Tibial nerve (tissue), 4 donors: Measurements from ENCODE around the gene F2RL1. TPM values are rescaled to one million over a fixed set of nuclear protein-coding genes. Genes with fewer than 3 reads are reported as not detected.
"Not testable (repeated sequence)": the region's sequence is repeated elsewhere in the genome, so short reads cannot be mapped to it uniquely, and the experiment has no call there.

Source experiments
- DNase-seq, 2 donors: peaks; one replicate each; pipeline ENCODE4 v3.0.0-alpha.2; 2019; ENCODE audit warnings: low spot score in 2 of 2
- H3K27ac ChIP-seq, 4 donors: fragments of 200-600 bp; sonication (generic) in 3 of 4; one replicate each; pipeline ENCODE4 v1.5.1; 2017 to 2019; ENCODE audit warnings: mild to moderate bottlenecking in 1 of 4
- H3K27me3 ChIP-seq, 2 donors: fragments of 200-600 bp; sonication (generic) in 1 of 2; one replicate each; pipeline versions ENCODE4 v1.5.1 to v1.6.0; 2017 to 2019
- H3K36me3 ChIP-seq, 3 donors: fragments of 200-600 bp; sonication (generic); one replicate each; pipeline ENCODE4 v1.5.1; 2018 to 2019
- H3K4me1 ChIP-seq, 4 donors: fragments of 200-600 bp; sonication (generic) in 3 of 4; one replicate each; pipeline ENCODE4 v1.5.1; 2017 to 2019
- H3K4me3 ChIP-seq, 4 donors: fragments of 200-600 bp; sonication (generic) in 3 of 4; one replicate each; pipeline ENCODE4 v1.5.1; 2017 to 2019; ENCODE audit warnings: mild to moderate bottlenecking in 1 of 4, moderate library complexity in 1 of 4
- H3K9me3 ChIP-seq, 4 donors: fragments of 200-600 bp; sonication (generic) in 3 of 4; one replicate each; pipeline ENCODE4 v1.5.1; 2017 to 2019
- EP300 ChIP-seq, 2 donors: sonication (generic); formaldehyde crosslinking; IDR thresholded peaks; one replicate each; pipeline ENCODE4 v1.6.1; 2017; ENCODE audit warnings: antibody characterized with exemption in 2 of 2, mild to moderate bottlenecking in 1 of 2
- POLR2A ChIP-seq, 2 donors: fragments of 450-650 bp; IDR thresholded peaks; one replicate each; pipeline ENCODE4 v1.6.1; 2017; ENCODE audit warnings: antibody characterized with exemption in 2 of 2, mild to moderate bottlenecking in 2 of 2, moderate library complexity in 2 of 2
- WGBS, 2 donors: methylation state at CpG; one replicate each; pipeline ENCODE4 v1.1.5; 2018; 5-methylcytosine and 5-hydroxymethylcytosine counted together
- total RNA-seq, 4 donors: library from RNA; depleted of rRNA; stranded (reverse); fragments of >200 nt; gene quantifications; one replicate each; pipeline ENCODE4 v1.1.0, GENCODE V29; 2016
- TF ChIP-seq, protein P1 (sequence below), 5 experiments: fragments of 200-600 bp in 3 of 5; fragments of 450-650 bp in 2 of 5; sonication (generic) in 3 of 5; IDR thresholded peaks; one replicate each; pipeline ENCODE4 v1.5.1; 2016 to 2019; ENCODE audit warnings: antibody characterized with exemption in 5 of 5, mild to moderate bottlenecking in 3 of 5, moderate library complexity in 2 of 5

F2RL1 gene
- total RNA-seq, 4 donors from 2014 or later = 0.20 to 1.1 (median 0.30) TPM; not detected in 1

DNA sequence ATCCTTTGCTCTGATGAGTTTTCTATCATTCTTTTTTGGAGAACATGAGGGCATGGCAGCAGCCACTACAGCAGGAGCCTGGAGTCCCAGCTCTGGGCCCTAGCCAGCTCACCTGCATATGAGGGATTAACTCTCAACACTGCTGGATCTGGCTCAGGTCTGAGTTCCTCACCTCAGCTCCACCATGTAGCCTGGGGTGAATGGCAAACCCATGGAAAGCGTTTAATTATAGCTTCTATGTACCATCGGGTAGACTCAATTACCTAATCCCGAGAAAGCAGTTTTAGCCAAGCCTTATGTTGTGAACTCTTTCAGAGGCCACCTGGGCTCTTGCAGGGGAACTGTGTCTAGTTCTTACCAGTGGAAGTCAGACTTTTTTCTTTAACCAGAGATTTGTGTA, 27.1 kb downstream of the F2RL1 start:
- H3K9me3 ChIP-seq = no peaks in the 10 kb centered on the region
- no peaks in the 10 kb centered on the region for H3K36me3 ChIP-seq
- no peak overlapping the region for H3K4me3 ChIP-seq
- no peaks in the 10 kb centered on the region for H3K27me3 ChIP-seq
- H3K27ac ChIP-seq = no peak overlapping the region
- WGBS, 2 donors = 91 to 92% methylated on average over 3 of the region's 3 CpGs
- no peaks in the 10 kb centered on the region for H3K4me1 ChIP-seq
- no peak for DNase-seq
- TF ChIP-seq, protein P1, sequence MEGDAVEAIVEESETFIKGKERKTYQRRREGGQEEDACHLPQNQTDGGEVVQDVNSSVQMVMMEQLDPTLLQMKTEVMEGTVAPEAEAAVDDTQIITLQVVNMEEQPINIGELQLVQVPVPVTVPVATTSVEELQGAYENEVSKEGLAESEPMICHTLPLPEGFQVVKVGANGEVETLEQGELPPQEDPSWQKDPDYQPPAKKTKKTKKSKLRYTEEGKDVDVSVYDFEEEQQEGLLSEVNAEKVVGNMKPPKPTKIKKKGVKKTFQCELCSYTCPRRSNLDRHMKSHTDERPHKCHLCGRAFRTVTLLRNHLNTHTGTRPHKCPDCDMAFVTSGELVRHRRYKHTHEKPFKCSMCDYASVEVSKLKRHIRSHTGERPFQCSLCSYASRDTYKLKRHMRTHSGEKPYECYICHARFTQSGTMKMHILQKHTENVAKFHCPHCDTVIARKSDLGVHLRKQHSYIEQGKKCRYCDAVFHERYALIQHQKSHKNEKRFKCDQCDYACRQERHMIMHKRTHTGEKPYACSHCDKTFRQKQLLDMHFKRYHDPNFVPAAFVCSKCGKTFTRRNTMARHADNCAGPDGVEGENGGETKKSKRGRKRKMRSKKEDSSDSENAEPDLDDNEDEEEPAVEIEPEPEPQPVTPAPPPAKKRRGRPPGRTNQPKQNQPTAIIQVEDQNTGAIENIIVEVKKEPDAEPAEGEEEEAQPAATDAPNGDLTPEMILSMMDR (IDR thresholded peaks at IDR 0.05) = no peak
- TF ChIP-seq EP300 (IDR thresholded peaks at IDR 0.05) (no peak), POLR2A (IDR thresholded peaks at IDR 0.05) (no peak)

DNA sequence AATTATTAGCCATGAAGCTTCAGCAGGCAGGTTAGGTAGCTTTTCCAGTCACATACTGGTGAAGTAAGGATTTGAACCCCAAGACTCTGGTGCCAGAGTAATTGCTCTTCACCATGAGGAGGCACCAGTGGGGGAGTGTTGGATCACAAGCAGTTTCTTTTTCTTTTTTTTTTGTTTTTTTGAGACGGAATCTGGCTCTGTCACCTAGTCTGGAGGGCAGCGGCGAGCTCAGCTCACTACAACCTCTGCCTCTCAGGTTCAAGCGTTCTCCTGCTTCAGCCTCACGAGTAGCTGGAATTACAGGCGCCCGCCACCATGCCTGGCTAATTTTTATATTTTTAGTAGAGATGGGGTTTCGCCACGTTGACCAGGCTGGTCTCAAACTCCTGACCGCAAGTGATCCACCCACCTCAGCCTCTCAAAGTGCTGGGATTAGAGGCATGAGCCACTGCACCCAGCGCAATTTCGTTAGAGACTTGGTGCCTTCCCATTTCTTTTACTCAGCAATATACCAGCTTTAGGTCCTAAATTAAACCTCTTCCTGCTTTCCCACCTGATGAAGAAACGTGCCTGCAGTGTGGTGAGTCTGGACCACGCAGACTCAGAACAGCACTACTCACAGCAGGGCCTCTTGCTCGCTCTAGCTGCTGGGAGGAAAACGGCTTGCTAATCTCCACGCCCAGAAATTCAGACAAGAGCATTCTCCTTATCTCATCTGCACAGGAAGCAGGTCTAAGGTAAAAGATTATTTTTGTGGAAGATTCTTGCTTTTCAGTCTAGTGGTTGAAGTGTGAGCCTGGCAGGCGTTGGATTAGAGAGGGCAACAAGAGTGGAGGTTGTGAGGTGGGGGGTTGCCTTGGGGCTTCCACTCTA, 30.8 kb downstream of the F2RL1 start, which contains the start of gene S100Z:
Gene S100Z (plus strand): TSS at position 596 of the 873 bp plus-strand sequence. CDS start 25,346 bp downstream, outside the sequence.
- peak within 1 kb of the TSS in 1 of 4 donors; percentile 44 for H3K27ac ChIP-seq
- H3K4me1 ChIP-seq = peaks cover 0 to under 1% (median 0%) of the 10 kb centered on the region in 4 donors
- H3K27me3 ChIP-seq = no peaks in the 10 kb centered on the region
- TF ChIP-seq, protein P1 (IDR thresholded peaks at IDR 0.05) = no peak
- TF ChIP-seq EP300 (IDR thresholded peaks at IDR 0.05) (no peak), POLR2A (IDR thresholded peaks at IDR 0.05) (no peak)
- DNase-seq = no peak
- H3K36me3 ChIP-seq = no peaks in the 10 kb centered on the region
- WGBS, 2 donors = 77 to 81% methylated on average over 18 of the region's 18 CpGs
- H3K4me3 ChIP-seq = no peak within 1 kb of the TSS
- H3K9me3 ChIP-seq = no peaks in the 10 kb centered on the region

DNA sequence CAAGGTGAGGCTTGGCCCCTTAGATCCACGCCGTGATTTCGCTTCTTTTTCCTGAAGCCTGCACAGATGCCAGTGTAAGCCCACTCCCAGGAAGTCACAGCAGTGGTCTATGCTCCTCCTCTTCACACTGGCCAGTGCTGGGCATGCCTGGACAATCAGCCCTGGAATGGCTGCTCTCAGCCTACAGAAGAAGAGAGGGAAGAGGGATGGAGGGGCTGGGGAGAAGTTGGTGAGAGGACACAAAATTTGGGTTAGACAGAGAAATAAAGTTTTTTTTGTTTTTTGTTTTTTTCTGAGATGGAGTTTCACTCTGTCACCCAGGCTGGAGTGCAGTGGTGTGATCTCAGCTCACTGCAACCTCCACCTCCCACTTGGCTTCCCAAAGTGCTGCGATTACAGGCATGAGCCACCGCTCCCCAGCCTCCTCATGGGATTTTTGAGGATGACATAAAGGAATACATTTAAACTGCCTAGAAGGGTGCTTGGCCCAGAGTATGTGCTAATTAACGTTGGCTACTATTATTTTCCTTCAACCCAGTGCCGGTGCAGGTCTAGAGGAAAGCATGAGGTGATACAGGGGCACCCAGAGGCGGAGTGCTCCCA, 31.8 kb downstream of the F2RL1 start:
- Histone ChIP-seq H3K9me3 (no peaks in the 10 kb centered on the region), H3K27me3 (no peaks in the 10 kb centered on the region), H3K36me3 (no peaks in the 10 kb centered on the region), H3K27ac (peak overlapping the region in 1 of 4 donors; percentile 44), H3K4me1 (peaks cover 0 to 10% (median 0%) of the 10 kb centered on the region in 4 donors), H3K4me3 (no peak overlapping the region)
- DNase-seq = no peak
- TF ChIP-seq POLR2A (IDR thresholded peaks at IDR 0.05) (no peak), EP300 (IDR thresholded peaks at IDR 0.05) (no peak)
- 77 to 80% methylated on average over 8 of the region's 8 CpGs for WGBS, 2 donors

- 54 to 63% methylated on average over 7 of the region's 7 CpGs for WGBS, 2 donors
- H3K27ac ChIP-seq = no peak overlapping the region
Measured at GRCh38 chr5:76851728-76852369, 33.0 kb downstream of the F2RL1 start.

DNA sequence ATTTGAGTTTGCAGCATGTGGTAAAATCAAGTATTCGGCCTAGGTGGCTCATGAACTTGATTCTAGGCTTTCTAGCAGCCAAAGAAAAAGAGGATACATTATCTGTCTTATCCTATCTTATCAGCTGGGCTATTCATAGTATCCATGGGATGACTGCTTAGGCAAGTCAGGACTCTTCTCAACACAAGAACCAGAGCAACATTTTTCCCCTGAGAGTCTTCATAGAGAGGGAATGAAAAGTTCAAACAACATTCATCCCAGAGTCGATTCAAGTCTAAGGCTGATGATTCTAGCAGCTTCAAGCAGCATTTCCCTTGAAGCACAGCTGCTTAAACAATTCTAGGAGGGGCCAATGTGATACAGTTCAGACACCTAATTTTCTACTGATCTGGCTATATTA, 33.9 kb downstream of the F2RL1 start:
- TF ChIP-seq, protein P1 (IDR thresholded peaks at IDR 0.05) = no peak
- no peak for TF ChIP-seq POLR2A (IDR thresholded peaks at IDR 0.05)
- no peak for TF ChIP-seq EP300 (IDR thresholded peaks at IDR 0.05)
- WGBS, 2 donors = 52 to 65% methylated on average over 2 of the region's 2 CpGs

More at GRCh38 chr5:76851728-76852369, 33.0 kb downstream of the F2RL1 start:
- DNase-seq = no peak
- TF ChIP-seq, protein P1 (IDR thresholded peaks at IDR 0.05) = no peak
- no peak for TF ChIP-seq POLR2A (IDR thresholded peaks at IDR 0.05)
- TF ChIP-seq EP300 (IDR thresholded peaks at IDR 0.05) = no peak
- H3K27me3 ChIP-seq = no peaks in the 10 kb centered on the region
- no peak overlapping the region for H3K4me3 ChIP-seq
- H3K36me3 ChIP-seq = no peaks in the 10 kb centered on the region
- H3K9me3 ChIP-seq = no peaks in the 10 kb centered on the region
- H3K4me1 ChIP-seq = peaks cover 0 to 16% (median 0%) of the 10 kb centered on the region in 4 donors

DNA sequence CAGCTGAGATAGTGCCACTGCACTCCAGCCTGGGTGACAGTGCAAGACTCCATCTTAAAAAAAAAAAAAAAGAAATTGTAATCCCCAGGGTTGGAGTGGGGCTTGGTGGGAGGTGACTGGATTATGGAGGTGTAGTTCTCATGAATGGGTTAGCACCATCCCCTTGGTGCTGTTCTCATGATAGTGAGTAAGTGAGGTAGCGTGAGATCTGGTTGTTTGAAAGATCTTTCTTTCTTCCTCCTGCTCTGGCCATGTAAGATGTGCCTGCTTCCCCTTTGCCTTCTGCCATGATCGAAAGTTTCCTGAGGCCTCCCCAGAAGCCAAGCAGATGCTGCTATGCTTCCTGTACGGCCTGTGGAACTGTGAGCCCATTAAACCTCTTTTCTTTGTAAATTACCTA, 34.9 kb downstream of the F2RL1 start:
- WGBS, 2 donors = 84 to 85% methylated on average over 3 of the region's 3 CpGs
- H3K27me3 ChIP-seq, DNase-seq, H3K4me3 ChIP-seq, H3K36me3 ChIP-seq, H3K9me3 ChIP-seq: not testable (repeated sequence)
- Histone ChIP-seq H3K27ac (peak overlapping the region in 1 of 4 donors; percentile 8), H3K4me1 (peaks cover 0 to 16% (median 0%) of the 10 kb centered on the region in 4 donors)

More for the DNA sequence above, 33.9 kb downstream of the F2RL1 start:
- H3K27me3 ChIP-seq = no peaks in the 10 kb centered on the region
- H3K36me3 ChIP-seq = no peaks in the 10 kb centered on the region
- no peaks in the 10 kb centered on the region for H3K9me3 ChIP-seq
- no peak overlapping the region for H3K4me3 ChIP-seq
- H3K27ac ChIP-seq = no peak overlapping the region
- no peak for DNase-seq
- H3K4me1 ChIP-seq = peaks cover 0 to 16% (median 0%) of the 10 kb centered on the region in 4 donors
